ENCODE results near the gene CST5.

Gene CST5, protein sequence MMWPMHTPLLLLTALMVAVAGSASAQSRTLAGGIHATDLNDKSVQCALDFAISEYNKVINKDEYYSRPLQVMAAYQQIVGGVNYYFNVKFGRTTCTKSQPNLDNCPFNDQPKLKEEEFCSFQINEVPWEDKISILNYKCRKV

GRCh38 chr20:23879328-23879798, at the start of gene CST5:
TSS of gene CST5 (minus strand) at chr20:23879748. CDS start at chr20:23879676, 72 bp downstream.
- no peak within 1 kb of the TSS for H3K27ac ChIP-seq
- TF ChIP-seq CTCF (IDR thresholded peaks at IDR 0.05) = no peak
- no peak for TF ChIP-seq ZFX (IDR thresholded peaks at IDR 0.05; ENCODE audit: borderline replicate concordance)

DNA sequence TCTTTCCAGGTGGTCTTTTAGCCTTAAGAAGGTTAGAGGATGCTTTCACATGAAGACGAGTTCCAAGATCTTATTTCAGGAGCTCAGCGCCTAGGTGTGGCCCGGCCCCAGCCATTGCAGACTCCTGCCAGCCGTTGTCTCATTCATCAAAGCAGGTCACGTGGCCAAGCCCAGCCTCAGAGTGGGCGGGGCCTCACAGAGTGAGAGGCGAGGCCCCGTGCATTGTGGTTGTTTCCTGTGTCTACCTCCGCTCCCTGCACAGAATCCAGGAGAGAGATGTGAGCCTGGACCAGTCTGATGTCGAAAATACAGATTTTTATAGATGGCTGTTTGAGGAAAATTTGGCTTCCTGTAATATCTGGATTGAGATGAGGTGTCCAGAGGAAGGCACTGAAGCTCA, 49.2 kb upstream of the CST5 start:
- H3K27ac ChIP-seq = no peak overlapping the region
- TF ChIP-seq CTCF (IDR thresholded peaks at IDR 0.05) (no peak), ZFX (IDR thresholded peaks at IDR 0.05; ENCODE audit: borderline replicate concordance) (no peak)

GRCh38 chr20:23928353-23928752, 48.8 kb upstream of the CST5 start:
- no peak for TF ChIP-seq ZFX (IDR thresholded peaks at IDR 0.05; ENCODE audit: borderline replicate concordance)
- no peak for TF ChIP-seq CTCF (IDR thresholded peaks at IDR 0.05)
- no peak overlapping the region for H3K27ac ChIP-seq

GRCh38 chr20:23926944-23927872, 47.7 kb upstream of the CST5 start:
- TF ChIP-seq CTCF (IDR thresholded peaks at IDR 0.05) = no peak
- no peak for TF ChIP-seq ZFX (IDR thresholded peaks at IDR 0.05; ENCODE audit: borderline replicate concordance)
- H3K27ac ChIP-seq = no peak overlapping the region

DNA sequence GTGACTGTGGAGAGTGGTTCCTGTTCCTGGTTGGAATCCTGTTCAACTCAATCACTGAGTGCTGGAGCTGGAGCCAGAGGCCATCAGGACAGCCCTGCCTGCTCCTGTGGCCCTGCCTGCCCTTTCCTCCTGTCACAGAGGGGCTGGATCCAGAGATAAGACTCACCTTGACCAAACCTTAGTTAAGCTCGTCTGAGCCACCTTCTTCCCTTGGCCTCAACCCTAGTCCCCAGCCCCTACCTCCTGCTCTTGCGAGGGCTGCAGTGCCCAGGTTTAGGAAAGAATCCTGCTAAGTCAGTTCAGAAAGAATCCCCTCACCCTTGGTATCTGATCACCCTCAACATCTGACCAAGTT, 47.0 kb upstream of the CST5 start:
- no peak overlapping the region for H3K27ac ChIP-seq
- TF ChIP-seq ZFX (IDR thresholded peaks at IDR 0.05; ENCODE audit: borderline replicate concordance) (no peak), CTCF (IDR thresholded peaks at IDR 0.05) (no peak)

- TF ChIP-seq ZFX (IDR thresholded peaks at IDR 0.05; ENCODE audit: borderline replicate concordance) (no peak), CTCF (IDR thresholded peaks at IDR 0.05) (no peak)
These were observed 46.4 kb upstream of the CST5 start for GRCh38 chr20:23925789-23926525.

More at GRCh38 chr20:23925789-23926525, 46.4 kb upstream of the CST5 start:
- H3K27ac ChIP-seq = no peak overlapping the region

Data from 22Rv1 (cell line).